GM20431 (cell line): ENCODE results near the gene YBX2.

Source experiments
- in situ Hi-C: fragments of 300-500 bp; cut with MseI, MboI; formaldehyde crosslinking; loops from one replicate; pipeline ENCODE4 v1.15.0; 2020; ENCODE audit warnings: low sequenced_read_pairs; ENCODE audit not compliant: unreplicated experiment

YBX2 gene

GRCh38 chr17:7281074-7281952, 13.1 kb downstream of the YBX2 start, which contains the start of gene SLC2A4:
TSS of gene SLC2A4 (plus strand) at chr17:7281718. CDS start at chr17:7281935, 217 bp downstream.
- in situ Hi-C loops = loop anchor here (25.0 kb wide), 1 partner anchor 219 kb away; no protein-coding TSS in a partner anchor

- in situ Hi-C loops = loop anchor here (25.0 kb wide), 1 partner anchor 218 kb away; no protein-coding TSS in a partner anchor
Measured at GRCh38 chr17:7280519-7281073, 13.8 kb downstream of the YBX2 start.

- in situ Hi-C loops = loop anchor here (25.0 kb wide), 1 partner anchor 217 kb away; no protein-coding TSS in a partner anchor
Measured at GRCh38 chr17:7279448-7279847, 15.0 kb downstream of the YBX2 start.

GRCh38 chr17:7266784-7267183, 27.7 kb downstream of the YBX2 start:
- in situ Hi-C loops = no loop called here

GRCh38 chr17:7263801-7264078, 30.7 kb downstream of the YBX2 start:
- in situ Hi-C loops = no loop called here

- in situ Hi-C loops = no loop called here
Measured at GRCh38 chr17:7262935-7263800, 31.3 kb downstream of the YBX2 start.

- in situ Hi-C loops = no loop called here
Measured at GRCh38 chr17:7262192-7262934, 32.1 kb downstream of the YBX2 start, which contains the start of gene CLDN7. TSS of gene CLDN7 (minus strand) at chr17:7262478. CDS start at chr17:7262043, 435 bp downstream.

GRCh38 chr17:7261379-7262191, 32.9 kb downstream of the YBX2 start:
- in situ Hi-C loops = no loop called here

GRCh38 chr17:7260651-7261378, 33.6 kb downstream of the YBX2 start:
- in situ Hi-C loops = no loop called here

- in situ Hi-C loops = no loop called here
Measured at GRCh38 chr17:7260151-7260550, 34.3 kb downstream of the YBX2 start.

GRCh38 chr17:7259555-7259889, 34.9 kb downstream of the YBX2 start:
- in situ Hi-C loops = no loop called here

GRCh38 chr17:7258731-7259554, 35.5 kb downstream of the YBX2 start:
- in situ Hi-C loops = no loop called here

- in situ Hi-C loops = no loop called here
Measured at GRCh38 chr17:7256766-7257456, 37.5 kb downstream of the YBX2 start.

GRCh38 chr17:7254511-7254910, 39.9 kb downstream of the YBX2 start:
- in situ Hi-C loops = no loop called here

GRCh38 chr17:7253082-7253481, 41.4 kb downstream of the YBX2 start:
- in situ Hi-C loops = no loop called here

- in situ Hi-C loops = no loop called here
Measured at GRCh38 chr17:7252176-7253043, 42.0 kb downstream of the YBX2 start, which contains the start of gene ELP5. TSS of gene ELP5 (plus strand) at chr17:7252215. CDS start at chr17:7252551, 336 bp downstream.
